Natural killer cell treated with Interleukin-12 subunit alpha and Interleukin-12 subunit beta and Interleukin-15 and Interleukin-18, amount 100 ng/mL, for 72 hours (primary cell): ENCODE measurements around the gene TLR9. TPM values are rescaled to one million over a fixed set of nuclear protein-coding genes. Genes with fewer than 3 reads are reported as not detected.
A peak's percentile ranks its signal among the peaks of the same experiment; 100 is the strongest.

Experiments used
- ATAC-seq, 2 donors: fragments of 150-1000 bp; cut with Tn5 transposase in 1 of 2; sonication (Bioruptor Pico), chemical (Tn5 transposase) in 1 of 2; 2 replicates each; pipeline ENCODE4 v1.10.0; 2021
- DNase-seq: peaks from one replicate; pipeline ENCODE4 v3.0.0; 2022; ENCODE audit warnings: low spot score
- H3K27ac Mint-ChIP-seq, 2 donors: 1 replicate in 1 of 2; 2 replicates in 1 of 2; pipeline ENCODE4 v1.8.0; 2022; ENCODE audit warnings: mixed read lengths in 2 of 2, mild to moderate bottlenecking in 1 of 2, moderate library complexity in 1 of 2
- H3K27me3 Mint-ChIP-seq, 2 donors: 1 replicate in 1 of 2; 2 replicates in 1 of 2; pipeline ENCODE4 v1.8.0; 2022; ENCODE audit warnings: mixed read lengths in 2 of 2
- H3K36me3 Mint-ChIP-seq: one replicate; pipeline ENCODE4 v1.8.0; 2022; ENCODE audit warnings: mixed read lengths
- H3K4me1 Mint-ChIP-seq, 2 donors: 1 replicate in 1 of 2; 2 replicates in 1 of 2; pipeline ENCODE4 v1.8.0; 2022; ENCODE audit warnings: low read depth in 2 of 2, mixed read lengths in 2 of 2, mild to moderate bottlenecking in 1 of 2
- H3K4me3 Mint-ChIP-seq: one replicate; pipeline ENCODE4 v1.8.0; 2022; ENCODE audit warnings: mixed read lengths
- H3K9me3 Mint-ChIP-seq: 2 replicates; pipeline ENCODE4 v1.8.0; 2022; ENCODE audit warnings: mixed read lengths
- total RNA-seq, 2 donors: library from RNA; stranded (reverse); gene quantifications; one replicate each; pipeline ENCODE4 v1.2.3, GENCODE V29; 2022

The TLR9 gene
- total RNA-seq, 2 donors from 2014 or later, result 0.10 to 0.39 TPM

- Mint-ChIP-seq H3K27ac (peak overlapping the region in 1 of 2 donors; percentile 47), H3K4me3 (peak overlapping the region; percentile 2), H3K27me3 (no peaks in the 10 kb centered on the region), H3K4me1 (peaks cover 21 to 26% of the 10 kb centered on the region in 2 donors), H3K36me3 (no peaks in the 10 kb centered on the region), H3K9me3 (no peaks in the 10 kb centered on the region)
- no peak for ATAC-seq
- no peak for DNase-seq
These were observed 2.9 kb downstream of the TLR9 start for GRCh38 chr3:52222319-52223221.

- Mint-ChIP-seq H3K27ac (peak overlapping the region in 1 of 2 donors; percentile 47), H3K36me3 (no peaks in the 10 kb centered on the region), H3K9me3 (no peaks in the 10 kb centered on the region), H3K27me3 (no peaks in the 10 kb centered on the region), H3K4me3 (peak overlapping the region; percentile 2), H3K4me1 (peaks cover 26 to 32% of the 10 kb centered on the region in 2 donors)
- DNase-seq, result no peak
- ATAC-seq, result no peak
These were observed 3.7 kb downstream of the TLR9 start for GRCh38 chr3:52221563-52222318.

- no peak overlapping the region for H3K4me3 Mint-ChIP-seq
- no peaks in the 10 kb centered on the region for H3K9me3 Mint-ChIP-seq
- no peak for ATAC-seq
- H3K27me3 Mint-ChIP-seq, result no peaks in the 10 kb centered on the region
- no peaks in the 10 kb centered on the region for H3K36me3 Mint-ChIP-seq
- peaks cover 24 to 29% of the 10 kb centered on the region in 2 donors for H3K4me1 Mint-ChIP-seq
- no peak for DNase-seq
- H3K27ac Mint-ChIP-seq, result no peak overlapping the region
These were observed 4.3 kb downstream of the TLR9 start for GRCh38 chr3:52221141-52221562.

GRCh38 chr3:52220380-52221026 is 4.9 kb downstream of the TLR9 start:
- no peaks in the 10 kb centered on the region for H3K9me3 Mint-ChIP-seq
- H3K36me3 Mint-ChIP-seq, result no peaks in the 10 kb centered on the region
- peak; percentile 84 for DNase-seq
- H3K4me1 Mint-ChIP-seq, result peaks cover 23 to 28% of the 10 kb centered on the region in 2 donors
- peak; percentile 64 to 76 for ATAC-seq
- no peak overlapping the region for H3K27ac Mint-ChIP-seq
- H3K4me3 Mint-ChIP-seq, result no peak overlapping the region
- no peaks in the 10 kb centered on the region for H3K27me3 Mint-ChIP-seq

GRCh38 chr3:52218937-52219650 is 6.4 kb downstream of the TLR9 start:
- DNase-seq (no peak), ATAC-seq (no peak)
- Mint-ChIP-seq H3K4me3 (peak overlapping the region; percentile 22), H3K36me3 (peaks cover 8% of the 10 kb centered on the region), H3K9me3 (no peaks in the 10 kb centered on the region), H3K27ac (peak overlapping the region; percentile 26 to 64), H3K4me1 (peaks cover 23 to 29% of the 10 kb centered on the region in 2 donors), H3K27me3 (no peaks in the 10 kb centered on the region)

GRCh38 chr3:52218454-52218853 is 7.0 kb downstream of the TLR9 start:
- Mint-ChIP-seq H3K36me3 (peaks cover 12% of the 10 kb centered on the region), H3K27me3 (no peaks in the 10 kb centered on the region), H3K4me3 (peak overlapping the region; percentile 1), H3K9me3 (no peaks in the 10 kb centered on the region), H3K27ac (peak overlapping the region; percentile 26 to 64), H3K4me1 (peaks cover 27 to 31% of the 10 kb centered on the region in 2 donors)
- no peak for DNase-seq
- ATAC-seq, result peak; percentile 50 to 73

GRCh38 chr3:52218026-52218425 is 7.4 kb downstream of the TLR9 start:
- no peak for DNase-seq
- no peaks in the 10 kb centered on the region for H3K9me3 Mint-ChIP-seq
- H3K4me3 Mint-ChIP-seq, result peak overlapping the region; percentile 1
- H3K36me3 Mint-ChIP-seq, result peaks cover 14% of the 10 kb centered on the region
- peak overlapping the region; percentile 26 to 64 for H3K27ac Mint-ChIP-seq
- ATAC-seq, result no peak
- H3K27me3 Mint-ChIP-seq, result no peaks in the 10 kb centered on the region
- H3K4me1 Mint-ChIP-seq, result peaks cover 28 to 32% of the 10 kb centered on the region in 2 donors

- no peak for DNase-seq
- H3K4me3 Mint-ChIP-seq, result peak overlapping the region; percentile 1
- ATAC-seq, result no peak
- H3K9me3 Mint-ChIP-seq, result no peaks in the 10 kb centered on the region
- H3K27ac Mint-ChIP-seq, result peak overlapping the region; percentile 32 to 64
- H3K4me1 Mint-ChIP-seq, result peaks cover 28 to 32% of the 10 kb centered on the region in 2 donors
- H3K36me3 Mint-ChIP-seq, result peaks cover 14% of the 10 kb centered on the region
- H3K27me3 Mint-ChIP-seq, result no peaks in the 10 kb centered on the region
These were observed 8.0 kb downstream of the TLR9 start for GRCh38 chr3:52217409-52217805.

GRCh38 chr3:52216585-52217408 is 8.6 kb downstream of the TLR9 start:
- DNase-seq (no peak), ATAC-seq (peak in 1 of 2 donors; percentile 18)
- peak overlapping the region; percentile 32 to 64 for H3K27ac Mint-ChIP-seq
- no peaks in the 10 kb centered on the region for H3K27me3 Mint-ChIP-seq
- no peaks in the 10 kb centered on the region for H3K9me3 Mint-ChIP-seq
- peaks cover 14% of the 10 kb centered on the region for H3K36me3 Mint-ChIP-seq
- peak overlapping the region; percentile 1 for H3K4me3 Mint-ChIP-seq
- peaks cover 28 to 32% of the 10 kb centered on the region in 2 donors for H3K4me1 Mint-ChIP-seq

GRCh38 chr3:52215351-52215750 is 10.1 kb downstream of the TLR9 start:
- Mint-ChIP-seq H3K4me1 (peaks cover 29 to 38% of the 10 kb centered on the region in 2 donors), H3K4me3 (no peak overlapping the region), H3K27me3 (no peaks in the 10 kb centered on the region), H3K36me3 (peaks cover 14% of the 10 kb centered on the region), H3K9me3 (no peaks in the 10 kb centered on the region), H3K27ac (no peak overlapping the region)
- DNase-seq, result no peak
- ATAC-seq, result no peak

- peaks cover 19% of the 10 kb centered on the region for H3K36me3 Mint-ChIP-seq
- no peak overlapping the region for H3K4me3 Mint-ChIP-seq
- peaks cover 28 to 38% of the 10 kb centered on the region in 2 donors for H3K4me1 Mint-ChIP-seq
- no peaks in the 10 kb centered on the region for H3K9me3 Mint-ChIP-seq
- H3K27me3 Mint-ChIP-seq, result no peaks in the 10 kb centered on the region
- H3K27ac Mint-ChIP-seq, result peak overlapping the region in 1 of 2 donors; percentile 5
- ATAC-seq (no peak), DNase-seq (no peak)
These were observed 11.5 kb downstream of the TLR9 start for GRCh38 chr3:52213901-52214300.

- no peak for DNase-seq
- H3K4me1 Mint-ChIP-seq, result peaks cover 25 to 32% of the 10 kb centered on the region in 2 donors
- H3K9me3 Mint-ChIP-seq, result no peaks in the 10 kb centered on the region
- no peaks in the 10 kb centered on the region for H3K27me3 Mint-ChIP-seq
- H3K27ac Mint-ChIP-seq, result no peak overlapping the region
- H3K36me3 Mint-ChIP-seq, result peaks cover 20% of the 10 kb centered on the region
- ATAC-seq, result no peak
- no peak overlapping the region for H3K4me3 Mint-ChIP-seq
These were observed 12.4 kb downstream of the TLR9 start for GRCh38 chr3:52213005-52213404.
